ENCODE measurements around the gene MYO9B.
"Not testable (repeated sequence)": the region's sequence is repeated elsewhere in the genome, so short reads cannot be mapped to it uniquely, and the experiment has no call there.

MYO9B gene

GRCh38 chr19:17090583-17090982 lies 15.0 kb downstream of the MYO9B start:
- DNase-seq = peak in 4 of 14 donors; percentile 10 to 15 (median 10)

GRCh38 chr19:17091758-17092333 lies 16.3 kb downstream of the MYO9B start:
- peak in 7 of 14 donors; percentile 7 to 55 (median 34) for DNase-seq

GRCh38 chr19:17092696-17093095 lies 17.1 kb downstream of the MYO9B start:
- no peak for DNase-seq

- not testable (repeated sequence) for DNase-seq
Measured at GRCh38 chr19:17094694-17095093, 19.1 kb downstream of the MYO9B start.

- DNase-seq = no peak
Measured at GRCh38 chr19:17095141-17095919, 19.8 kb downstream of the MYO9B start.

GRCh38 chr19:17097593-17098126 lies 22.1 kb downstream of the MYO9B start:
- no peak for DNase-seq

GRCh38 chr19:17098326-17098725 lies 22.7 kb downstream of the MYO9B start:
- no peak for DNase-seq

- no peak for DNase-seq
Measured at GRCh38 chr19:17101686-17102628, 26.4 kb downstream of the MYO9B start.

GRCh38 chr19:17103177-17103576 lies 27.6 kb downstream of the MYO9B start:
- no peak for DNase-seq

- DNase-seq = no peak
Measured at GRCh38 chr19:17104679-17105078, 29.1 kb downstream of the MYO9B start.

GRCh38 chr19:17105556-17105955 lies 30.0 kb downstream of the MYO9B start:
- DNase-seq = no peak

- DNase-seq = not testable (repeated sequence)
Measured at GRCh38 chr19:17106964-17107363, 31.4 kb downstream of the MYO9B start.

GRCh38 chr19:17107546-17108452 lies 32.2 kb downstream of the MYO9B start:
- peak in 10 of 14 donors; percentile 8 to 92 (median 24) for DNase-seq

GRCh38 chr19:17108453-17108784 lies 32.8 kb downstream of the MYO9B start:
- no peak for DNase-seq

GRCh38 chr19:17109300-17109699 lies 33.7 kb downstream of the MYO9B start:
- DNase-seq = no peak

GRCh38 chr19:17109962-17110598 lies 34.5 kb downstream of the MYO9B start:
- peak in 10 of 14 donors; percentile 29 to 68 (median 34) for DNase-seq

- DNase-seq = no peak
Measured at GRCh38 chr19:17110599-17110966, 35.0 kb downstream of the MYO9B start.

GRCh38 chr19:17111766-17112165 lies 36.2 kb downstream of the MYO9B start:
- no peak for DNase-seq

- DNase-seq = no peak
Measured at GRCh38 chr19:17112271-17112670, 36.7 kb downstream of the MYO9B start.

- peak in 3 of 14 donors; percentile 17 to 28 (median 26) for DNase-seq
Measured at GRCh38 chr19:17112700-17113099, 37.1 kb downstream of the MYO9B start.

- peak in 1 of 14 donors; percentile 17 for DNase-seq
Measured at GRCh38 chr19:17113127-17113785, 37.7 kb downstream of the MYO9B start.

All from C1 segment of cervical spinal cord (tissue), 14 donors.